SH-SY5Y (cell line): ENCODE data around the gene PNRC2.

Experiments used
- GATA2 ChIP-seq: IDR thresholded peaks from 2 replicates; pipeline ENCODE4 v1.6.1; 2011; ENCODE audit warnings: mild to moderate bottlenecking, low read depth, low read length
- GATA3 ChIP-seq: IDR thresholded peaks from 2 replicates; pipeline ENCODE4 v1.6.1; 2011; ENCODE audit warnings: low read depth, mild to moderate bottlenecking, low read length, moderate library complexity

DNA sequence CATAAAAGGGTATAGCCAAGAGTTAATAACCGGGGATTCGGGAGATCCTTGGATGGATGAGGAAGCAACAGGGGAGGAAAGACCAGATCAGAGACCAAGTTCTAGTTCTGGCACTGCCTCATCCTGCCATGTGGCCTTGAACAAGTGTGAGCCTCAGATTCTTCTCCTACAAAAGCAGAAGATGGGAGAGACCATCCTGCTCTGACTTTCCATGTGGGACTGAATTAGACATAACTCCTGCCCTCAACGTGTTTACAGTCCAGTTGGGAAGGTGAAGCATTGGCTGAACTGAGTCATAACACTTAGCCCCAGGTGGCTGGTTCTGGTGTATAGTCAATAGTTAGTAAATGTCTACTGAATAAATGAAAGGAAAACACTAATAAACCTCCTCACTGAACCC lies 34.3 kb upstream of the PNRC2 start:
- TF ChIP-seq GATA2 (no peak), GATA3 (no peak)
